ENCODE results near the gene PPARGC1A. TPM values are rescaled to one million over a fixed set of nuclear protein-coding genes. Genes with fewer than 3 reads are reported as not detected.

Gene PPARGC1A
- total RNA-seq, 1 experiment from 2014 or later: 0.12 TPM

DNA sequence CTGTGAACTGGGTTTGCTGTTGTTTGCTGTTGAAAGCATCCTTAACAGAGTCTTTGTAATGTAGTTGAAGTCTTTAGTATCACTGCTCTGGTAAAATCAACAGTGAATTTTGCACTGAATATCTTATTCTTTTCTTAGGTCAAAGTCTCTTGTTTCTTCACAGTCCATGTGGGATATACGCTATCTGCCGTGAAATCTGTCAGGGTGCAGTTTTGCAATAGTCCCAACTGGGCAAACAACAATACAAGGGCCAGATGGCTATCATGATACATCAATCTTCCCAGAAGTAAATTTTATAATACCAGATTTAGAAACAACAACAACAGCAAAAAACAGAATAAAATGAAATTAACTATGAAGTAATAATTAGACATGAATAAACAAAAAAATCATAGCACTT is 123.5 kb downstream of the PPARGC1A start:
- Mint-ChIP-seq H3K4me1 (ENCODE audit: insufficient read depth, unreplicated experiment) (peaks cover 22% of the 10 kb centered on the region), H3K27ac (ENCODE audit: low read depth, unreplicated experiment) (no peak overlapping the region), H3K4me3 (ENCODE audit: unreplicated experiment) (no peak overlapping the region), H3K9me3 (ENCODE audit: unreplicated experiment) (no peaks in the 10 kb centered on the region), H3K36me3 (ENCODE audit: insufficient read depth, unreplicated experiment) (no peaks in the 10 kb centered on the region), H3K27me3 (ENCODE audit: insufficient read depth, unreplicated experiment) (no peaks in the 10 kb centered on the region)
- peak; percentile 30 for DNase-seq (ENCODE audit: unreplicated experiment)
- BruUV-seq (replicated peaks): no TSS peak
- intact Hi-C loops (cut with micrococcal nuclease): no loop called here
- ChIA-PET POLR2A (no interaction called here), CTCF (interaction anchor here (0.6 kb wide), 1 partner anchor 9 kb away, joined by 3 read pairs; no protein-coding TSS in a partner anchor)
- TF ChIP-seq, protein P1, sequence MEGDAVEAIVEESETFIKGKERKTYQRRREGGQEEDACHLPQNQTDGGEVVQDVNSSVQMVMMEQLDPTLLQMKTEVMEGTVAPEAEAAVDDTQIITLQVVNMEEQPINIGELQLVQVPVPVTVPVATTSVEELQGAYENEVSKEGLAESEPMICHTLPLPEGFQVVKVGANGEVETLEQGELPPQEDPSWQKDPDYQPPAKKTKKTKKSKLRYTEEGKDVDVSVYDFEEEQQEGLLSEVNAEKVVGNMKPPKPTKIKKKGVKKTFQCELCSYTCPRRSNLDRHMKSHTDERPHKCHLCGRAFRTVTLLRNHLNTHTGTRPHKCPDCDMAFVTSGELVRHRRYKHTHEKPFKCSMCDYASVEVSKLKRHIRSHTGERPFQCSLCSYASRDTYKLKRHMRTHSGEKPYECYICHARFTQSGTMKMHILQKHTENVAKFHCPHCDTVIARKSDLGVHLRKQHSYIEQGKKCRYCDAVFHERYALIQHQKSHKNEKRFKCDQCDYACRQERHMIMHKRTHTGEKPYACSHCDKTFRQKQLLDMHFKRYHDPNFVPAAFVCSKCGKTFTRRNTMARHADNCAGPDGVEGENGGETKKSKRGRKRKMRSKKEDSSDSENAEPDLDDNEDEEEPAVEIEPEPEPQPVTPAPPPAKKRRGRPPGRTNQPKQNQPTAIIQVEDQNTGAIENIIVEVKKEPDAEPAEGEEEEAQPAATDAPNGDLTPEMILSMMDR (IDR thresholded peaks at IDR 0.05; ENCODE audit: unreplicated experiment): no peak

DNA sequence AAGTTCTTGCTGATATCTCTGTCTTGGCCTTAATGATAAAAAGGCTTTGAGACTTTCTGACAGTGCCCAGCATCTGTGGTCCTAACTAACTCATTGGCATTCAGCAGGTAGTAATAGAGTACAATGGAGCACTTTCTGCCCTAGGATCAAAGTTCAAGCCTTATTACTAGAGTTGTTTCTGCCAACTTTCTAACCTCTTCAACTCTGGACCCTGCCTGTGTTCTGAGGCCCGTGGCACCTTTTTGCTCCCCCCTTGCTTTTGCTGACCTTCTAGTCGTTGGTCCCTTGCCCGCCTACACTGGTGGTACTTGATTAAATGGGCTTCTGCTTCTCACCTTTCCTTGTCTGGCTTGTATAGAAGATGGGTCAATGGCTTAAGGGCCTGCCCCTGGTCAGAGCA is 126.3 kb downstream of the PPARGC1A start:
- H3K36me3 Mint-ChIP-seq (ENCODE audit: insufficient read depth, unreplicated experiment): no peaks in the 10 kb centered on the region
- ChIA-PET CTCF (no interaction called here), POLR2A (interaction anchor here (0.7 kb wide), 1 partner anchor 191 kb away, joined by 4 read pairs; no protein-coding TSS in a partner anchor)
- no peak overlapping the region for H3K4me3 Mint-ChIP-seq (ENCODE audit: unreplicated experiment)
- no peak for DNase-seq (ENCODE audit: unreplicated experiment)
- H3K27ac Mint-ChIP-seq (ENCODE audit: low read depth, unreplicated experiment): no peak overlapping the region
- no peaks in the 10 kb centered on the region for H3K27me3 Mint-ChIP-seq (ENCODE audit: insufficient read depth, unreplicated experiment)
- H3K4me1 Mint-ChIP-seq (ENCODE audit: insufficient read depth, unreplicated experiment): peaks cover 16% of the 10 kb centered on the region
- no TSS peak for BruUV-seq (replicated peaks)
- H3K9me3 Mint-ChIP-seq (ENCODE audit: unreplicated experiment): no peaks in the 10 kb centered on the region
- TF ChIP-seq, protein P1 (IDR thresholded peaks at IDR 0.05; ENCODE audit: unreplicated experiment): no peak
- intact Hi-C loops (cut with micrococcal nuclease): no loop called here

DNA sequence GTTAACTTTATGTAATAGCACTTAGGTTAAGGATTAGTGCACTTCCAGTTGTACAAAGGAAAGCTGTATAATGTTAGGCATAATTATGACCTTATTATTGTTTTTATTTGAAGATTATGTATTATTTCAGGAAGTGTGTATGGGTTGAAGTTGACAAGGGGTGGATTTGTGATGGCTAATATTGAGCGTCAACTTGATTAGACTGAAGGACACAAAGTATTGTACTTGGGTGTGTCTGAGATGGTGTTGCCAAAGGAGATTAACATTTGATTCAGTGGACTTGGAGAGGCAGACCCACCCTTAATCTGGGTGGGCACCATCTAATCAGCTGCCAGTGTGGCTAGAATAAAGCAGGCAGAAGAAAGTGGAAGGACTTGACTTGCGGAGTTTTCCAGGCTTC is 127.3 kb downstream of the PPARGC1A start:
- Mint-ChIP-seq H3K4me3 (ENCODE audit: unreplicated experiment) (no peak overlapping the region), H3K9me3 (ENCODE audit: unreplicated experiment) (no peaks in the 10 kb centered on the region), H3K27me3 (ENCODE audit: insufficient read depth, unreplicated experiment) (no peaks in the 10 kb centered on the region), H3K36me3 (ENCODE audit: insufficient read depth, unreplicated experiment) (no peaks in the 10 kb centered on the region), H3K4me1 (ENCODE audit: insufficient read depth, unreplicated experiment) (peaks cover 8% of the 10 kb centered on the region), H3K27ac (ENCODE audit: low read depth, unreplicated experiment) (no peak overlapping the region)
- TF ChIP-seq, protein P1 (IDR thresholded peaks at IDR 0.05; ENCODE audit: unreplicated experiment): no peak
- POLR2A ChIA-PET: no interaction called here
- no TSS peak for BruUV-seq (replicated peaks)
- intact Hi-C loops (cut with micrococcal nuclease): no loop called here
- CTCF ChIA-PET: interaction anchor here (0.6 kb wide), 1 partner anchor 43 kb away, joined by 5 read pairs; no protein-coding TSS in a partner anchor
- no peak for DNase-seq (ENCODE audit: unreplicated experiment)

DNA sequence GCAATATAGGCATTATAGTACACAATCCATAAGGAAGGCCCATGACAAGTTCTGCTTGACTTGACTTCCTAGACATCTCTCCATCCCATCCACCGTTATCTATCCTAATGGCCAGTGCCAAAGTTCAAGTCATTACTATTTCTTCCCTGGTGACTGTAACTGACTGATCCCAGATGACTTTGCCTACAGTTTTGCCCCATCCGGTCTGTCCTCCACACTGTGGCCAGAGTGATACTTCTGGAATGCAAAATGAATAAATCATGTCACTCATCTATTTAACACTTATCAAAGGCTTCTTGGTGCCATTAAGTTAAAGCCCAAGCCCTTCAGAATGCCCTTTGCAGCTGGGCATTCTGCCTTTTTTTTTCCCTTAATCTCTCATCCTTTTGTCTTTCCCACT is 130.8 kb downstream of the PPARGC1A start:
- no peak for DNase-seq (ENCODE audit: unreplicated experiment)
- CTCF ChIA-PET: interaction anchor here (1.8 kb wide), 1 partner anchor 16 kb away, joined by 3 read pairs; no protein-coding TSS in a partner anchor
- H3K9me3 Mint-ChIP-seq (ENCODE audit: unreplicated experiment): no peaks in the 10 kb centered on the region

More for the DNA sequence above, 130.8 kb downstream of the PPARGC1A start:
- Mint-ChIP-seq H3K36me3 (ENCODE audit: insufficient read depth, unreplicated experiment) (no peaks in the 10 kb centered on the region), H3K4me3 (ENCODE audit: unreplicated experiment) (no peak overlapping the region), H3K27me3 (ENCODE audit: insufficient read depth, unreplicated experiment) (no peaks in the 10 kb centered on the region), H3K27ac (ENCODE audit: low read depth, unreplicated experiment) (no peak overlapping the region), H3K4me1 (ENCODE audit: insufficient read depth, unreplicated experiment) (no peaks in the 10 kb centered on the region)
- TF ChIP-seq, protein P1 (IDR thresholded peaks at IDR 0.05; ENCODE audit: unreplicated experiment): no peak
- intact Hi-C loops (cut with micrococcal nuclease): no loop called here
- POLR2A ChIA-PET: no interaction called here
- BruUV-seq (replicated peaks): no TSS peak
